Fibroblast of skin of abdomen (primary cell): Measurements from ENCODE around the gene LSP1.

ENCODE experiments used
- DNase-seq: peaks from one replicate; pipeline ENCODE4 v3.0.0-alpha.2; 2013

LSP1 gene

GRCh38 chr11:1890856-1891830 lies 38.3 kb downstream of the LSP1 start:
- no peak for DNase-seq

DNA sequence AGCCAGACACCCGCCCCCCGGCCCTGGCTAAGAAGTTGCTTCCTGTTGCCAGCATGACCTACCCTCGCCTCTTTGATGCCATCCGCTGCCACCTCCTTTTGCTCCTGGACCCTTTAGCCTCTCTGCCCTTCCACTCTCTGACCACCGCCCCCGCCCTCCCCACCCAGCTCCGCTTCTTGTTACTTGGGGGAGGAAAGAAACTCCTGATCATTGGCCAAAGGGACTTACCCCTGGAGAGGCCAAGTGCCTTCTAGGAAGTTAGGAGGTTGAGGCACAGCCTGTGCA lies 38.9 kb downstream of the LSP1 start, which contains the start of gene PRR33:
TSS of gene PRR33 (minus strand) at position 65 of the 285 bp plus-strand sequence. CDS start 1,311 bp downstream, outside the sequence.
- no peak for DNase-seq

- no peak for DNase-seq
Observed at GRCh38 chr11:1892116-1892515, 39.2 kb downstream of the LSP1 start.

DNA sequence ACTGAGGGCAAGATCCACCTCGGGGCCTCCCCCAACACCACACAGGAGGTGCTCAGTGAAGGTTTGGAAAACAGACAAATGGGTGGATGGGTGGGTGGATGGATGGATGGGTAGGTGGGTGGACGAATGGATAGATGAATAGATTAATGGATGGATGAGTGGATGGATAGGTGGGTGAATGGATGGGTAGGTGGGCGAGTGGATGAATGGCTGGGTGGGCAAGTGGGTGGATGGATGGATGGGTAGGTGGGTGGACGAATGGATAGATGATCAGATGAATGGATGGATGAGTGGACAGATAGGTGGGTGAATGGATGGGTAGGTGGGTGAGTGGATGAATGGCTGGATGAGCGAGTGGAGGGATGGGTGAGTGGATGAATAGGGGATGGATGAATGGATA lies 39.7 kb downstream of the LSP1 start:
- no peak for DNase-seq

DNA sequence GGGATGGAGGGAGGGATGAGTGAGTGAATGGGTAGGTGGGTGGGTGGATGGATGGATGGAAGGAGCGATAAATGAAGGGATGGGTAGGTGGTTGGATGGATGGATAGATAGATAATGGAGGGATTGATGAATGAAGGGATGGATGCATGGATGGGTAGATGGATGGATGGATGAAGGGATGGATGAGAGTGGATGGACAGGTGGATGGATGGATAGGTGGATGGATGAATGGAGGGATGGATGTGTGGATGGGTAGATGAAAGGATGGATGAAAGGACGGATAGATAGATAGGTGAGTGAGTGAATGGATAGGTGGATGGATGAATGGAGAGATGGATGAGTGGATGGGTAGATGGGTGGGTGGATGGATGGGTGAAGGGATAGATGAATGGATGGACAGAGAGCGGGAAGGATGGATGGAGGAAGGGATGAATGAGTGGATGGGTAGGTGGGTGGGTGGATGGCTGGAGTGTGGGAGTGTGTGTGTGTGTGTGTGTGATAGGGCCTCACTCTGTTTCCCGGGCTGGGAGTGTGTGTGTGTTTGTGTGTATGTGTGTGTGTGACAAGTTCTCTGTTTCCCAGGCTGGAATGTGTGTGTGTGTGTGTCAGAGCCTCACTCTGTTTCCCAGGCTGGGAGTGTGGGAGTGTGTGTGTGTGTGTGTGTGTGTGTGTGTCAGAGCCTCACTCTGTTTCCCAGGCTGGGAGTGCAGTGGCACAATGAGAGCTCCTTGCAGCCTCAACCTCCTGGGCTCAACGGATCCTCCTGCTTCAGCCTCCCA lies 40.9 kb downstream of the LSP1 start:
- DNase-seq, result no peak

DNA sequence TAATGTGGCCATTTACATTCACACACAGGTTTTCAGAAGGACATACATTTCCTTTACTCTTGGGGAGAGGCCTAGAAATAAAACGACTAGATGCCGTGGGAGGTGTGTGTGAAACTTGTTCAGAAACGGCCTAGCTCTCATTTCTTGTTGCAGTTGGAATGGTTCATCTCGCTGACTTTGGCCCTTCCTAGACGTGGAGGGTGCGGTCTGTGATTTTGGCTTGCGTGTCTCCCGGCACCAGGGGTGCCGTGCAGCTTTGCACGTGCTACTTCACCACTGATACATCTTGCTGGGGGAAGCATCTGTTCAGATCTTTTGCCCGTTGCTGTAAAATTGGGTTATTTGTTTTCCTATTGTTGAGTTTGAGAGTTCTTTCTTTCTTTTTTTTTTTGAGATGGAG lies 41.9 kb downstream of the LSP1 start:
- no peak for DNase-seq

GRCh38 chr11:1896468-1896867 lies 43.6 kb downstream of the LSP1 start:
- no peak for DNase-seq

DNA sequence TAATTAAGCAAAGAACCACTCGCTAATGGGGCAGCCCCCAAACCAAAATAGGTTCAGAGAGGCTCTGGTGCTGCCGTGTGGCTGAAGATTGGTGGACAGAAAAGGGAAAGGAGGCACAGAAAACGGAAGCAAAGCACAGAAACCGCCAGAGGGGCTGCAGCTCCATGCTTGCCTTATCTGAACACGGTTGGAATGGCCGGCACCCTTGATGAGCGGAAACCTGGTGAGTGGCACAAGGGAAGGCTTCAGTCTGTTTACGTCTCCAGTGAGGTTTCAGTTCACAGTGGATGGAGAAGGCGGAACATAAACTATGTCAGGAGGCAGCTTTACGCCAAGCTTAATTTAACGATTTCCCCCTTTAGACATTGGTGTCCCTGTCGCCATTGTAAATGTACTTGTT lies 44.0 kb downstream of the LSP1 start:
- DNase-seq, result no peak

DNA sequence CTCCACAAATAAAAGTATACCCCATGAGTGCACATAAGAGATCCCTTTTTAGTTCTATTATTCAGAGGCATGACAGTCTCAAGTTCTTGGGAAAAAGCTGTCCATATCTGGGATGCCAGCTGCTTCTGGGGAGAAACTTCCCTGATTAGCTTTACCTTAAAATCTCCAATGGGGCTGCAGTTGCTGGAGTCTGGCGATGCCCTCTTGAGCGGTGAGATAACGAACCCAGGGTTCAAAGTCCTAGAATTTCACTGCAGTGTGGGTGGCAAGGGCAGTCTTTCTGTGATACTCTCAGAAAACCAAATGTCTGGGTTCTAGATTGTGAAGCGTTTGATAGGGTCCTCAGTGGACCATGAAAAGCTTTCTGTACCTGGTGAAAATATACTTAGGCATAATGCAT lies 46.2 kb downstream of the LSP1 start:
- no peak for DNase-seq

DNA sequence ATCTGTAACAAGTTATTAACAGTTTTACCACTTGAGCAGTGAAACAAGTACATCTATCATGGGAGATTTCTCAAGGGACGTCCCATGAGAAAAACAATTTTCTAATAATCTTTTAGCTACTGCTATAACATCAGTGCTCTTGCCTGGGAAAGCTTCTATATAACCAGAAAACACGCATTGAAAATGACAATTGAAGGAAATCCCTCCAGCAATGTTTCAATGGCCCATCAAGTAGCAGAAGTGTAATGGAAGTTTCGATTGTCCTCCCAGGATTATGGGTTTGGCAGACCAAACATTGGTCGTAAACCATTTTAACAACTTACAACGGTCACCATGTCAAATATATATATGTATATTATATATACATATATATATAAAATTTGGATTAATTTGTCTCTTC lies 46.8 kb downstream of the LSP1 start:
- DNase-seq, result no peak

DNA sequence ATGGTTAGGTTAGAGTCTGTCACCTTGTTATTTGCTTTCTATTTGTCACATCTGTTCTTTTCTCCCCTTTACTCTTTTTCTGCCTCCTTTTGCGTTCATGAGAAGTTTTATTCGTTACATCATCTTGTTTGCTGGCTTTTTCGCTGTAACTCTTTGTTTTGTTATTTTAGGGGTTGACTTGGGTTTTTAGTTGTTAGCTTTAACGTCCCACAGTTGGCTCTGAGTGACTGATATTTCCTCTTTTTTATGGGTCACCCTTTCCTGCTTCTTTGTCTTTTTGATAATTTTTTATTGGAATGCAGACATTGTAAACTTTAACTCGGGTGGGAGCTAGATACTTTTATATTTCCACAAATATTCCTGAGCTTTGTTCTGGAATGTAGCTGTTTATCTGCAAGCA lies 53.3 kb downstream of the LSP1 start:
- DNase-seq, result no peak

GRCh38 chr11:1906611-1907423 lies 53.9 kb downstream of the LSP1 start:
- no peak for DNase-seq

DNA sequence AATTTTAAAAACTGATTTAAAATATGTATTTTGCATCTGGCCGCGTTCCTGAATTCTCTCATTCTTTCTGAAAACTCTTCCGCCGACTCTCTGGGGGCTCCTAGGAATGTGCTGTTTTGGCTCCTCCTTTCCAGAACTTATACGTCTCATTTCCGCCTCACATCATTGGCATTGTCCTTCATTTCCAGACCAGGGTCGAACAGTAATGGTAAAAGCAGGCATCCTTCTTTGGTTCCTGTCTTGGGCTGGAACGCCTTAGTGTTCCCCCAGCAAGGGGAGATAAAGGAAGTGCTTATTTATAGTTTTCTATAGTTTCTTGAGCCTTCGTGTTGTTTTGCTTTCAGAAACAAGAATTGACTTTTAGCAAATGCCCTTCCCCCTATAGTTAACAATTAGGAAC lies 55.7 kb downstream of the LSP1 start:
- DNase-seq, result peak; percentile 66

- no peak for DNase-seq
Observed at GRCh38 chr11:1909524-1909923, 56.6 kb downstream of the LSP1 start.

DNA sequence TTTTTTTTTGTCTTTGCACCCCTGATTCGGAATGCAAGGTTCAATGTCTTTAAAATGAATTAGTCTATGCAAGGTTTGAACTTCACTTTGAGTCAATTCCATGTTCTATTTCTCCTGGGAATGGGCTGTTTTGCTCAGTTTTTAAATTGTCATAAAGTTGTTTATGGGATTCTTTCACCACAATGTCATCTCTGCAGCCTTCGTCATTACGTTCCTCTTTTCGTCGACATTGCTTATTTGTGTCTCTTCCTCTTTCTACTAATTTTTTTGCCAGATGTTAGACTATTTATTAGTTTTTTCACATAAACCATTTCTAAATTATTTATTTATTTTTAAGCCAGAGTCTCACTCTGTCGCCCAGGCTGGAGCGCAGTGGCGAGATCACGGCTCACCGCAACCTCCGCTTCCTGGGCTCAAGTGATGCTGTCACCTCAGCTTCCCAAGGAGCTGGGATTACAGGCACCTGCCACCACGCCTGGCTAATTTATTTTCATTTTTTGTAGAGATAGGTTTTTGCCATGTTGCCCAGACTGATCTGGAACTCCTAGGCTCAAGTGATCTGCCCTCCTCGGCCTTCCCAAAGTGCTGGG lies 59.5 kb downstream of the LSP1 start:
- no peak for DNase-seq

- no peak for DNase-seq
Observed at GRCh38 chr11:1913271-1914060, 60.6 kb downstream of the LSP1 start.

GRCh38 chr11:1915795-1916131 lies 62.9 kb downstream of the LSP1 start:
- DNase-seq, result no peak

GRCh38 chr11:1916132-1916985 lies 63.5 kb downstream of the LSP1 start:
- DNase-seq, result no peak

- DNase-seq, result no peak
Observed at GRCh38 chr11:1916986-1917522, 64.2 kb downstream of the LSP1 start.
